ENCODE data around the gene BARX2.
"Not testable (repeated sequence)": the region's sequence is repeated elsewhere in the genome, so short reads cannot be mapped to it uniquely, and the experiment has no call there.

BARX2 gene

GRCh38 chr11:129375751-129376657 is at the start of gene BARX2:
TSS of gene BARX2 (plus strand) at chr11:129375848. CDS start at chr11:129376036, 188 bp downstream.
- H3K36me3 ChIP-seq (ENCODE audit: insufficient read depth, low read length), result no peaks in the 10 kb centered on the region
- TF ChIP-seq FOXP2 (optimal IDR thresholded peaks at IDR 0.05; ENCODE audit: control extremely low read depth, extremely low read length, insufficient read depth), result no peak
- peak; percentile 75 for TF ChIP-seq EZH2 (IDR thresholded peaks at IDR 0.05)
- no peaks in the 10 kb centered on the region for H3K9me3 ChIP-seq (ENCODE audit: low read depth, low read length)
- no peak within 1 kb of the TSS for H3K4me3 ChIP-seq
- no peak within 1 kb of the TSS for H3K9ac ChIP-seq (ENCODE audit: insufficient read length)
- H3K27ac ChIP-seq, result no peak within 1 kb of the TSS
- no peak for DNase-seq (ENCODE audit: low read depth, low spot score)

DNA sequence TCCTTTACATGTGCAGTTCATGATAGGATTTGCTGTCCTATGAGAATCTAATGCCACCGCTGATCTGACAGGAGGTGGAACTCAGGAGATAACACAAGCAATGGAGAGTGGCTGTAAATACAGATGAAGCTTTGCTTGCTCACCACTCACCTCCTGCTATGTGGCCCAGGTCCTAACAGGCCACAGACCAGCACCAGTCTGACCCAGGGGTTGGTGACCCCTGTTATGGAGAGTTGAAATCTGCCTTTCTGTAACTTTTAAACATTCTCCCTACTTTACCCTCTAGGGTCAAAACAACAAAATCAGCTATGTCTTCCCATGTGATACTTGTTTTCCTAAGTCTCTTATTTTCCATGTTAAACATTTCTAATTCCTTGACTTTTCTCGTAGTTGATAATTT is 48.7 kb upstream of the BARX2 start:
- no peak overlapping the region for H3K4me3 ChIP-seq
- no peaks in the 10 kb centered on the region for H3K9me3 ChIP-seq (ENCODE audit: low read depth, low read length)
- no peak overlapping the region for H3K9ac ChIP-seq (ENCODE audit: insufficient read length)
- no peak overlapping the region for H3K27ac ChIP-seq
- H3K36me3 ChIP-seq (ENCODE audit: insufficient read depth, low read length), result no peaks in the 10 kb centered on the region
- DNase-seq (ENCODE audit: low read depth, low spot score), result no peak
- no peak for TF ChIP-seq EZH2 (IDR thresholded peaks at IDR 0.05)
- no peak for TF ChIP-seq POLR2AphosphoS5 (IDR thresholded peaks at IDR 0.05; ENCODE audit: borderline replicate concordance, low read depth, low read length)
- no peak for TF ChIP-seq FOXP2 (optimal IDR thresholded peaks at IDR 0.05; ENCODE audit: control extremely low read depth, extremely low read length, insufficient read depth)

GRCh38 chr11:129327708-129328107 is 47.9 kb upstream of the BARX2 start:
- H3K27ac ChIP-seq; H3K4me3 ChIP-seq; DNase-seq (ENCODE audit: low read depth, low spot score); H3K9ac ChIP-seq (ENCODE audit: insufficient read length); H3K9me3 ChIP-seq (ENCODE audit: low read depth, low read length); H3K36me3 ChIP-seq (ENCODE audit: insufficient read depth, low read length): not testable (repeated sequence)

DNA sequence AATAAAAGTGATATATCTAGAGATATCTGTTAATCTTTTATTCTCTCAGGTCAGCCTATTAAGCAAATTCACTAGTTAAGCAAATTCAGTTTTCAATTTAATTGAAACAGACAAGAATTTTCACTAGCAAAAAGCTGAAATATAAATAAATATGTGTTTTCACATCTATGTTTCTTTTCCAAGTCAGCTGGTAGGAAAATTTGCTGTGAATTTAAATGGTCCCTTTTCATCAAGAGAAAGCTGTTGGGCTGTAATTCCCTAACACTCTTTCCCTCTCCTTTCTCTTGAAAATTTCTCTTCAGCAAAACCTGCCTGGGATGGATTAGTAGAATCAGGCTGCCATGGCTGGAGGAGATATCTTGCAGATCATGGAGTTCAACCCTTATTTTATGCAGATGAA is 46.9 kb upstream of the BARX2 start:
- H3K9ac ChIP-seq (ENCODE audit: insufficient read length), result no peak overlapping the region
- no peak for DNase-seq (ENCODE audit: low read depth, low spot score)
- no peaks in the 10 kb centered on the region for H3K9me3 ChIP-seq (ENCODE audit: low read depth, low read length)
- TF ChIP-seq FOXP2 (optimal IDR thresholded peaks at IDR 0.05; ENCODE audit: control extremely low read depth, extremely low read length, insufficient read depth) (no peak), POLR2AphosphoS5 (IDR thresholded peaks at IDR 0.05; ENCODE audit: borderline replicate concordance, low read depth, low read length) (no peak), EZH2 (IDR thresholded peaks at IDR 0.05) (no peak)
- no peak overlapping the region for H3K27ac ChIP-seq
- no peaks in the 10 kb centered on the region for H3K36me3 ChIP-seq (ENCODE audit: insufficient read depth, low read length)
- H3K4me3 ChIP-seq, result no peak overlapping the region

DNA sequence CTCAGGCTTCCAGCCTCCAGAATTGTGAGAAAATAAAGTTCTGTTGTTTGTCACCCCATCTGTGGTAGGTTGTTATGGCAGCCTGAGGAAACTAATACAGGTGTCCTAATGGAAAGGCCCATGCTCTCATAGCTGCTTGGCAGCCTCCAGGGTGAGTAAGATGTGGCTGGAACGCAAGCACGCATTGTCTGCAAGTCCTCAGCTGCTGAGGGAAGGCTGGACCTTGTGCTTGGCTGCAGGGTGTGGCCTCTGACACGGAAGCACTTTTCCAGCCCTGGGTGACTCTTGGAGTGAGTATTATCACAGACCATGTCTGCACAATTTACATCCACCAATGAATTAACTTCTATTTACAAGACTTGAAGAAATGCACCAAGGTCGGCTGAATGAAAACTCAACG is 44.4 kb upstream of the BARX2 start:
- DNase-seq (ENCODE audit: low read depth, low spot score), result no peak
- H3K36me3 ChIP-seq (ENCODE audit: insufficient read depth, low read length), result no peaks in the 10 kb centered on the region
- H3K9me3 ChIP-seq (ENCODE audit: low read depth, low read length), result no peaks in the 10 kb centered on the region
- H3K27ac ChIP-seq, result no peak overlapping the region
- H3K4me3 ChIP-seq, result no peak overlapping the region
- H3K9ac ChIP-seq (ENCODE audit: insufficient read length), result no peak overlapping the region
- TF ChIP-seq EZH2 (IDR thresholded peaks at IDR 0.05) (no peak), POLR2AphosphoS5 (IDR thresholded peaks at IDR 0.05; ENCODE audit: borderline replicate concordance, low read depth, low read length) (no peak), FOXP2 (optimal IDR thresholded peaks at IDR 0.05; ENCODE audit: control extremely low read depth, extremely low read length, insufficient read depth) (no peak)

- Histone ChIP-seq H3K4me3 (no peak overlapping the region), H3K9ac (ENCODE audit: insufficient read length) (no peak overlapping the region), H3K27ac (no peak overlapping the region), H3K9me3 (ENCODE audit: low read depth, low read length) (no peaks in the 10 kb centered on the region), H3K36me3 (ENCODE audit: insufficient read depth, low read length) (no peaks in the 10 kb centered on the region)
- no peak for DNase-seq (ENCODE audit: low read depth, low spot score)
- TF ChIP-seq FOXP2 (optimal IDR thresholded peaks at IDR 0.05; ENCODE audit: control extremely low read depth, extremely low read length, insufficient read depth), result no peak
- TF ChIP-seq EZH2 (IDR thresholded peaks at IDR 0.05), result no peak
- no peak for TF ChIP-seq POLR2AphosphoS5 (IDR thresholded peaks at IDR 0.05; ENCODE audit: borderline replicate concordance, low read depth, low read length)
Observed at GRCh38 chr11:129331871-129332274, 43.8 kb upstream of the BARX2 start.

DNA sequence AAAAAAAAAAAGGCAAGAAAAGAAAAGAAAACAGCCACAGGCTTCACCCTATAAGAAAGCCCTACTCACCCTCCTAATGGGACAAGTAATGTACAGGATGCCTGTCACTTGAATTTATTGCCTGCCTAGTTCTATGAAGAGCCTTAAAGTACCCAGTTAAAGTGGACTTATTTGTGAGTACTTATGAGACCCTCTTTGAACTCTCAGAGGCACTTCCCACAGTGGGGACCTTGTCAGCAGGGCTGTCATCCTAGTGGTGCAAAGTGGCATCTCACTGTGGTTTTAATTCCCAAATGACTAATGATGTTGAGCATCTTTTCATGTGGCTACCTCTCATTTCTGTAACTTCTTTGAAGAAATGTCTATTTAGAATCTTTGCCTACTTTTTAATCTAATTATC is 41.8 kb upstream of the BARX2 start:
- TF ChIP-seq POLR2AphosphoS5 (IDR thresholded peaks at IDR 0.05; ENCODE audit: borderline replicate concordance, low read depth, low read length) (no peak), FOXP2 (optimal IDR thresholded peaks at IDR 0.05; ENCODE audit: control extremely low read depth, extremely low read length, insufficient read depth) (no peak), EZH2 (IDR thresholded peaks at IDR 0.05) (no peak)
- Histone ChIP-seq H3K9me3 (ENCODE audit: low read depth, low read length) (no peaks in the 10 kb centered on the region), H3K9ac (ENCODE audit: insufficient read length) (no peak overlapping the region), H3K36me3 (ENCODE audit: insufficient read depth, low read length) (no peaks in the 10 kb centered on the region), H3K27ac (no peak overlapping the region), H3K4me3 (no peak overlapping the region)
- no peak for DNase-seq (ENCODE audit: low read depth, low spot score)

- H3K36me3 ChIP-seq (ENCODE audit: insufficient read depth, low read length); H3K4me3 ChIP-seq; H3K9me3 ChIP-seq (ENCODE audit: low read depth, low read length); H3K27ac ChIP-seq; H3K9ac ChIP-seq (ENCODE audit: insufficient read length); DNase-seq (ENCODE audit: low read depth, low spot score): not testable (repeated sequence)
Observed at GRCh38 chr11:129344301-129344940, 31.2 kb upstream of the BARX2 start.

- DNase-seq (ENCODE audit: low read depth, low spot score), result no peak
- H3K27ac ChIP-seq, result no peak overlapping the region
- no peaks in the 10 kb centered on the region for H3K9me3 ChIP-seq (ENCODE audit: low read depth, low read length)
- no peak overlapping the region for H3K9ac ChIP-seq (ENCODE audit: insufficient read length)
- no peak overlapping the region for H3K4me3 ChIP-seq
- TF ChIP-seq FOXP2 (optimal IDR thresholded peaks at IDR 0.05; ENCODE audit: control extremely low read depth, extremely low read length, insufficient read depth) (no peak), EZH2 (IDR thresholded peaks at IDR 0.05) (no peak), POLR2AphosphoS5 (IDR thresholded peaks at IDR 0.05; ENCODE audit: borderline replicate concordance, low read depth, low read length) (no peak)
- H3K36me3 ChIP-seq (ENCODE audit: insufficient read depth, low read length), result no peaks in the 10 kb centered on the region
Observed at GRCh38 chr11:129346916-129347315, 28.7 kb upstream of the BARX2 start.
